HepG2 (cell line): Measurements from ENCODE around the gene PGS1. TPM values are rescaled to one million over a fixed set of nuclear protein-coding genes. Genes with fewer than 3 reads are reported as not detected.

Source experiments
- ATAC-seq: fragments of 200-7000 bp; cut with Tn5 transposase; 3 replicates; pipeline ENCODE4 v1.9.1; 2020; ENCODE audit warnings: mild to moderate bottlenecking, moderate library complexity
- BruUV-seq: library from RNA; stranded (reverse); fragments of 400-500 nt; replicated peaks from 2 replicates; lab custom pipeline; 2021; lab: Mats Ljungman, UMichigan
- CTCF ChIA-PET: fragments of 300-600 bp; formaldehyde crosslinking; extraction: SDS; loops from one replicate; lab custom pipeline; 2021; ENCODE audit warnings: low total read pairs, inconsistent platforms, low intra/inter-chr PET ratio; lab: Yijun Ruan, JAX
- POLR2A ChIA-PET: fragments of 350-600 bp; sonication (Branson Sonifier 250); formaldehyde crosslinking; loops from one replicate; lab custom pipeline; 2020; ENCODE audit warnings: antibody characterized with exemption, inconsistent platforms; lab: Yijun Ruan, JAX
- DNase-seq: peaks from one replicate; pipeline ENCODE4 v3.0.0-alpha.2; 2015; ENCODE audit warnings: low spot score
- FAIRE-seq: peaks from 3 replicates; lab custom pipeline; 2011; peaks lifted over from hg19 to GRCh38; lab: Jason Lieb, UNC
- H2AFZ ChIP-seq: one replicate; pipeline ENCODE4 v1.6.1; 2011; ENCODE audit warnings: low read length, inconsistent platforms
- H3K27ac ChIP-seq: fragments of 300-600 bp; 3 replicates; pipeline ENCODE4 v1.8.0; 2011; ENCODE audit warnings: mixed run types, mild to moderate bottlenecking, mixed read lengths, low read length, inconsistent platforms; ENCODE audit not compliant: insufficient read depth; ENCODE audit errors: extremely low read length
- H3K27me3 ChIP-seq, 2 experiments: fragments of 200-600 bp in 1 of 2; 2 replicates in 1 of 2; 3 replicates in 1 of 2; pipeline versions ENCODE4 v1.6.0 to v1.8.0; 2011; ENCODE audit warnings: low read length in 2 of 2, mild to moderate bottlenecking in 2 of 2, moderate library complexity in 2 of 2, inconsistent platforms in 1 of 2; ENCODE audit not compliant: insufficient read depth in 2 of 2, control insufficient read depth in 1 of 2
- H3K36me3 ChIP-seq, 2 experiments: fragments of 200-600 bp in 1 of 2; replicated peaks in 1 of 2; 2 replicates in 1 of 2; 3 replicates in 1 of 2; pipeline versions ENCODE4 v1.5.1 to v1.8.0; 2011; ENCODE audit warnings: low read length in 2 of 2, inconsistent platforms in 1 of 2; ENCODE audit not compliant: insufficient read depth in 2 of 2, control insufficient read depth in 1 of 2
- H3K4me1 ChIP-seq: 2 replicates; pipeline ENCODE4 v1.5.1; 2012; ENCODE audit warnings: low read length, inconsistent platforms; ENCODE audit not compliant: insufficient read depth
- H3K4me2 ChIP-seq: 2 replicates; pipeline ENCODE4 v1.6.0; 2011; ENCODE audit warnings: low read depth, low read length, inconsistent platforms
- H3K4me3 ChIP-seq, 3 experiments: fragments of 200-600 bp in 1 of 3; sonication (generic), shearing (Covaris generic) in 1 of 3; replicated peaks in 1 of 3; 2 replicates each; pipeline ENCODE4 v1.5.1; 2011 to 2016; ENCODE audit warnings: low read length in 3 of 3, inconsistent platforms in 2 of 3, low read depth in 2 of 3, mild to moderate bottlenecking in 2 of 3, control low read depth in 1 of 3, mixed read lengths in 1 of 3; ENCODE audit not compliant: insufficient read depth in 1 of 3
- H3K79me2 ChIP-seq: one replicate; pipeline ENCODE4 v1.6.1; 2011; ENCODE audit warnings: low read length, inconsistent platforms; ENCODE audit not compliant: insufficient read depth
- H3K9ac ChIP-seq: 2 replicates; pipeline ENCODE4 v1.6.0; 2011; ENCODE audit warnings: mild to moderate bottlenecking, low read depth, low read length, inconsistent platforms; ENCODE audit not compliant: insufficient read depth
- H3K9me3 ChIP-seq: 2 replicates; pipeline ENCODE4 v1.5.1; 2012; ENCODE audit warnings: mild to moderate bottlenecking, low read length
- H4K20me1 ChIP-seq: 2 replicates; pipeline ENCODE4 v1.6.0; 2011; ENCODE audit warnings: inconsistent platforms, mild to moderate bottlenecking, low read length, moderate library complexity; ENCODE audit not compliant: insufficient read depth
- GMEB2 ChIP-seq: IDR thresholded peaks from 2 replicates; pipeline ENCODE4 v1.6.1; 2016; ENCODE audit warnings: missing biosample characterization, missing genetic modification reagents, low read depth
- HIVEP1 ChIP-seq: sonication (generic); formaldehyde crosslinking; IDR thresholded peaks from 2 replicates; pipeline ENCODE4 v1.4.0; 2020; ENCODE audit warnings: mild to moderate bottlenecking, missing genetic modification reagents
- MAFG ChIP-seq: sonication (generic); formaldehyde crosslinking; IDR thresholded peaks from 2 replicates; pipeline ENCODE4 v1.5.1; 2020; ENCODE audit warnings: mild to moderate bottlenecking, missing genetic modification reagents
- NR2F1 ChIP-seq, 2 experiments: fragments of 450-650 bp in 1 of 2; formaldehyde crosslinking in 1 of 2; IDR thresholded peaks; 2 replicates each; pipeline versions ENCODE4 v1.5.0 to v1.6.1; 2016 to 2020; ENCODE audit warnings: mild to moderate bottlenecking in 1 of 2, missing compliant biosample characterization in 1 of 2, missing genetic modification reagents in 1 of 2, moderate library complexity in 1 of 2
- PHB2 ChIP-seq: fragments of 450-650 bp; IDR thresholded peaks from 2 replicates; pipeline ENCODE4 v1.6.1; 2018; ENCODE audit not compliant: partially characterized antibody
- REPIN1 ChIP-seq: sonication (generic); formaldehyde crosslinking; IDR thresholded peaks from 2 replicates; pipeline ENCODE4 v1.8.0; 2022; ENCODE audit warnings: missing genetic modification reagents, low read depth, mild to moderate bottlenecking, borderline replicate concordance
- REST ChIP-seq, 2 experiments: IDR thresholded peaks; 2 replicates each; pipeline ENCODE4 v1.6.1; 2011 to 2012; ENCODE audit warnings: low read length in 2 of 2, borderline replicate concordance in 1 of 2, low read depth in 1 of 2, mild to moderate bottlenecking in 1 of 2, moderate library complexity in 1 of 2
- SRSF9 ChIP-seq: fragments of 200-400 bp; formaldehyde crosslinking; IDR thresholded peaks from 2 replicates; pipeline ENCODE4 v1.6.1; 2018; ENCODE audit warnings: borderline replicate concordance, mild to moderate bottlenecking, low read depth, low read length; ENCODE audit not compliant: insufficient read depth, poor library complexity, severe bottlenecking
- SUZ12 ChIP-seq: fragments of 150-350 bp; IDR thresholded peaks from 2 replicates; pipeline ENCODE4 v1.6.1; 2014; ENCODE audit warnings: low read depth, low read length
- ZNF138 ChIP-seq: sonication (generic); formaldehyde crosslinking; IDR thresholded peaks from 2 replicates; pipeline ENCODE4 v1.5.0; 2020; ENCODE audit warnings: mild to moderate bottlenecking, low read depth, missing genetic modification reagents
- WGBS: methylation state at CpG from one replicate; pipeline ENCODE4 v1.1.6; 2017; ENCODE audit warnings: low lambda C conversion rate; 5-methylcytosine and 5-hydroxymethylcytosine counted together
- in situ Hi-C: cut with HindIII; loops from 2 replicates; pipeline ENCODE4 v1.10.0; 2017; ENCODE audit warnings: low pct_unique_long_range_greater_than_20kb; ENCODE audit not compliant: extremely low pct_ligation_motif_present
- intact Hi-C: fragments of 100-400 bp; cut with micrococcal nuclease; formaldehyde crosslinking; loops from one replicate; pipeline ENCODE4 v1.10.0; 2022; ENCODE audit not compliant: unreplicated experiment
- polyA plus RNA-seq, 8 experiments: library from polyadenylated mRNA; depleted of rRNA in 3 of 8; stranded (reverse) in 7 of 8; unstranded in 1 of 8; fragments of >200 nt; fragmentation: Illumina TruSeq in 4 of 8; extraction: Trizol in 4 of 8; gene quantifications; 2 replicates each; pipeline versions ENCODE4 v1.2.1 to v1.2.3, GENCODE V29; 2011 to 2016; ENCODE audit warnings: low read depth in 4 of 8, missing spikeins in 1 of 8, mixed read lengths in 1 of 8; ENCODE audit not compliant: insufficient read depth in 1 of 8
- total RNA-seq, 5 experiments: library from RNA; depleted of rRNA; stranded (reverse); fragments of >200 nt; fragmentation: Illumina TruSeq; extraction: Trizol; gene quantifications; 2 replicates each; pipeline ENCODE4 v1.2.3, GENCODE V29; 2016; ENCODE audit warnings: low read depth in 1 of 5
- TF ChIP-seq, protein P1 (sequence below): sonication (generic); formaldehyde crosslinking; IDR thresholded peaks from 2 replicates; pipeline ENCODE4 v1.4.0; 2020; ENCODE audit warnings: mild to moderate bottlenecking, missing genetic modification reagents

The PGS1 gene
- total and polyA plus RNA-seq, 2 of the 13 experiments (the other 11 are each of a cell fraction or from before 2014, with no cell fraction given) = 25.9 to 31.5 TPM

- TF ChIP-seq ZNF138 (no peak), SRSF9 (no peak), PHB2 (no peak), MAFG (CRISPR knock-in tag) (no peak), NR2F1 (CRISPR knock-in tag; IDR thresholded peaks at IDR 0.05) (no peak), SUZ12 (no peak)
- TF ChIP-seq, protein P1, sequence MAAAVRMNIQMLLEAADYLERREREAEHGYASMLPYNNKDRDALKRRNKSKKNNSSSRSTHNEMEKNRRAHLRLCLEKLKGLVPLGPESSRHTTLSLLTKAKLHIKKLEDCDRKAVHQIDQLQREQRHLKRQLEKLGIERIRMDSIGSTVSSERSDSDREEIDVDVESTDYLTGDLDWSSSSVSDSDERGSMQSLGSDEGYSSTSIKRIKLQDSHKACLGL (CRISPR knock-in tag) = no peak
Observed at GRCh38 chr17:78384479-78385175, 6.2 kb downstream of the PGS1 start (continued).

- Histone ChIP-seq H3K27me3 (no peaks in the 10 kb centered on the region), H3K4me2 (no peak overlapping the region), H3K27ac (no peak overlapping the region), H3K9me3 (no peaks in the 10 kb centered on the region), H2AFZ (no peak overlapping the region), H3K4me3 (no peak overlapping the region), H3K79me2 (peaks cover 83% of the 10 kb centered on the region), H3K4me1 (peaks cover 19% of the 10 kb centered on the region), H3K36me3 (peaks cover 4 to 29% of the 10 kb centered on the region in 2 experiments), H3K9ac (no peak overlapping the region), H4K20me1 (peaks cover 20% of the 10 kb centered on the region; the same call in 1 of the 2 replicates)
- in situ Hi-C loops = no loop called here
- no TSS peak for BruUV-seq
- no peak for FAIRE-seq
- no peak for DNase-seq
- TF ChIP-seq HIVEP1 (CRISPR knock-in tag) (no peak), REST (IDR thresholded peaks at IDR 0.05; ENCODE audit: borderline replicate concordance in 1 of 2, low read depth in 1 of 2, low read length in 2 of 2) (no peak), REPIN1 (CRISPR knock-in tag) (no peak), GMEB2 (CRISPR knock-in tag) (no peak)
- POLR2A ChIA-PET = interaction anchor here (1.3 kb wide), 1 partner anchor 9 kb away, joined by 5 read pairs; the partner anchor contains the start of gene PGS1
- intact Hi-C loops = no loop called here
- no peak for ATAC-seq
- CTCF ChIA-PET = no interaction called here
- WGBS = 96% methylated on average over 10 of the region's 10 CpGs
Observed at GRCh38 chr17:78387977-78388941, 9.8 kb downstream of the PGS1 start.
